ENCODE data around the gene AIRE.

The AIRE gene

DNA sequence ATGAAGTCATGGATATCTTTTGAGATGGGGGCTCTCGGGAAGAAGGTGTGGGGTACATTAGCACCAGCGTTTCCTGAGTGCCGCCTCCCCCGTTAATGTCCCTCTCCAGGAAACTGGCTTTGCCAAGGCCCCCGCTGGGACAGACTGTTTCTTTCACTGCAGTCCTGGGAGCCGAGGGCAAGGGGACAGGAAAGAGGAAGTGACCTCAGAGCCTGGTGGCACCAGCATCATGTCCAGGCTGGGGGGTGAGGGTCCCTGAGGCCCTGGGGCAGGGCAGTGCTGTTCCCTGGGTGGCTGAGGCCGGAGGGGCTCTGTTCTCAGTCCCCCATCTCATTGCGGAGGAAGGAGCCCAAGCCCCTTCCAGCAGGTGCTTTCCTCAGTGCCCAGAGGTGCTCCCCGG is 20.0 kb downstream of the AIRE start:
- DNase-seq: no peak

DNA sequence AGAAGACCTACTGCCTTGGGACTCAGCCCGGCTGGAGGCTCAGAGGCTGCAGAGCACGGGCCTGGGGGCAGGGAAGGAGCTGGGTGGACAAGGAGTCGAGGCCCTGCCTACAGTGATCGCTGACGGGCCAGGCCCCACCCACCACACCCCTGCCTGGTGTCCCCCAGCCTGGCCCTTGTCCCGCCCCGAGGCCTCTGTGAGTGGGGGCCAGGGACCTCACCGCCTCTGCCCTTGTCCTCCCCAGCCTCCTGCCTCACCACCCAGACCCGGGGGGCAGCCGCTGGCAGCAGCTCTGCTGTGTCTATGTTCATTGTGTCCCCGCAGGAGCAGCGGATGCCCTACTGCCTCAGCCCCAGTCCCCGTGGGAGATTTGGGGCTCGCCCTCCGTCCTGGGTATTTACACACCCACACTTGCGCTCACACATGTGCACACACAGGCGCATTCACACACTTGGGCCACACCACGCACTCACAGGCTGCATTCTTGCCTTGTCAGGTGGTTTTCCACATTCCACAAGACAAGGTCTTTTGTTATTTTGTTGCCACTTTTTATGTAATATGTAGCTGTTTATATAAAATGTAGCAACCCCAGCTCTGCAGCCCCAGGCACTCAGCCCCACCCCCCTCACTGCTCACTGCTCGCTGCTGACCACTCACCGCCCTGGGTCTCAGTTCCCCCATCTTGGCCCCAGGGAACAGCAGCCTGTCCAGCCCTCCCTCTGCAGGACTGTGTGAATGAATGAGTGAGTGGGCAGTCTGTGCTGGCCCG is 21.4 kb downstream of the AIRE start:
- DNase-seq: no peak

DNA sequence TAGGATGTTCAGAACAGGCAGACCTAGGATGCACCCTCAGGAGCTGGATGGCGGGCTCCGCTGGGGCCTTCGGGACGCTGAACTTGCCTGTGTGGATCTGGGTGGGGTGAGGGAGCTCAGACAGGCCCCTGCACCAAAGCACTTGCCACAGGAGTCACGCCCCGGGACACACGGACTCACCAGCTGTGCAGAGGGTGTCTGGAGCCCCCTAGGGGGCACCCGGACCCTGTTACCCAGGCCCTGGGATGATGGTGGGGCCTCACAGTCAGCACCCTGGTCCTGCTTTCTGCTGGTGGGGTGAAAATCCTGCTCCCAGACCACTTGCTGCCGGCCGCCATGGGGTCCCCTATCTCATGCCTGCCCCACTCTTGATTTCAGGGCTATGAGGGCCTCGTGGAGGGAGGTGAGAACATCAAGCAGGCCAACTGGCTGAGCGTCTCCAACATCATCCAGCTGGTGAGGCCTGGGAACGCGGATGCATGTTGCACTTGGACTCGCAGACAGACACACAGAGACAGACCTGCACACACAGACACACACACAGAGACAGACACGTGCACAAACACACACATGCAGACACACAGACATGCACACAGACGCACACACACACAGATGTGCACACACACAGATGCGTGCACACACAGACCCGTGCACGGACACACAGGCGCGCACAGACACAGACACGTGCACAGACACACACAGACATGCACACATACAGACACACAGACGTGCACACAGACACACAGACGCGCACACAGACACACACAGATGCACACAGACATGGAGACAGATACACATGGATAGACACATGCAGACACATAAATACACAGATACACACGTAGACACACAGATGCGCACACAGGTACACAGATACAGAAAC is 25.2 kb downstream of the AIRE start:
- no peak for DNase-seq

- no peak for DNase-seq
Measured at GRCh38 chr21:44312089-44312488, 26.4 kb downstream of the AIRE start.

- no peak for DNase-seq
Measured at GRCh38 chr21:44312716-44313115, 27.0 kb downstream of the AIRE start.

DNA sequence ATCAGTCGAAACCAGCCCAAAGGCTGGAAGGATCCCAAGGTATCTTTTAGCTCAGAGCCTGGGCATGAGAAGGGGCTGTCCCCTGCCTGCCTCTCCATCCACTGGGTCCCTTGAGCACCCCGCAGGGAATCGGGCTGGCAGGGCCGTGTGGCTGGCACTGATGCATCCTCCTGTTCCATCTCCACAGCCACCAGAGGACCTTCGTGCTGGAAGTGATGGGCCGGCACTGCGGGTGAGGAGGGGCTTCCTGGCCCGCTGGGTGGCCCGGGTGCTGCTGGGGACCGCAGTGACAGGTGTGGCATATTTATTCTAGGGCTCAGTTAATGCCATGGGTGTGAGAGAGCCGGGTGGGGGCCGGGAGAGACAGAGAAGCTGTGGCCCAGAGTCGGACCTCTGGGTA is 27.8 kb downstream of the AIRE start:
- no peak for DNase-seq

DNA sequence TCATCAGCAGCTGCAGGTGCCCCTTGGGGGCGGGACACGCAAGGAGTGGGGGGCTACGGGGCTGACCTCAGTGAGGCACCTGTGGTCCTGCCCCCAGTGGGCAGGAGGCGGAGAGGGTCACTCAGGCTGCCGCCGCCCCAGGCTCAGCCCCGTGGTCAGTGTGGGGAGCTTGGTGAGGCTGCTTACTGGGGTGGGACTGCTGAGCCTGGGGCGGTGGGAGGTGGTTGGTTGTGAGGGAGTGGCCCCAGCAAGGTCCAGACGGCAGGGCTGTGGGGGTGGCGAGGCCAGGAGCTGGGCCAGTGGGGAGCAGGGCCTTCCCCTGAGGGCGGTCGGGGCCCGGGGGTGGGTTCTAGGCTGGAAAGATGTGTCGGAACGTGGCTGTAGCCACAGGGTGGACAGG is 28.5 kb downstream of the AIRE start:
- DNase-seq: no peak

GRCh38 chr21:44314561-44314960 is 28.9 kb downstream of the AIRE start:
- no peak for DNase-seq

GRCh38 chr21:44315691-44316203 is 30.1 kb downstream of the AIRE start:
- no peak for DNase-seq

GRCh38 chr21:44316277-44316900 is 30.7 kb downstream of the AIRE start:
- no peak for DNase-seq

DNA sequence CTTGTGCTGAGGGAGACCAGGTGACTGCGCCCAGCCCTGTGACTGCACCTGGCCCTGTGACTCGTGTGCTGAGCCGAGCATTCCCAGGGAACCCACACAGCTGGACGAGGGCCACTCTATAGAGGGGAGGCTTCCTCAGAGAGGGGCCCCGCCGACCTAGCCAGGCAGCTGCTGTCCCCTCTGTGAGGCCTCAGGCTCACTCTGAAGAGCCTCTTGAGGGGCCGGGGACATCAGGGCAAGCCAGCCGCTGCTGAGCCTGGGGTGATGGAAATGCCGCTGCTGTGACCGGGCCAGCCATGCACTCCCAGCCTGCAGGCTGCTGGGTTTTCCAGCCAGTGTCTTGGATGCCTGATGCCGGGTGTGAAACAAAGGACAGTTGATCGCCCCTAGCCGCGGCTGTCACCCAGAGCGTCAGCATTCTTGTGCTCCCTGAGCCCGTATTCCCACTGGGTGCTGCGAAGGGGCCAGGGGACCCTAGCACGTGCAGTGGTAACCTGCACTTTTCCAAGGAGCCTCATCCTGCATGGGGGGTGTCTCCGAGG is 31.6 kb downstream of the AIRE start:
- no peak for DNase-seq

DNA sequence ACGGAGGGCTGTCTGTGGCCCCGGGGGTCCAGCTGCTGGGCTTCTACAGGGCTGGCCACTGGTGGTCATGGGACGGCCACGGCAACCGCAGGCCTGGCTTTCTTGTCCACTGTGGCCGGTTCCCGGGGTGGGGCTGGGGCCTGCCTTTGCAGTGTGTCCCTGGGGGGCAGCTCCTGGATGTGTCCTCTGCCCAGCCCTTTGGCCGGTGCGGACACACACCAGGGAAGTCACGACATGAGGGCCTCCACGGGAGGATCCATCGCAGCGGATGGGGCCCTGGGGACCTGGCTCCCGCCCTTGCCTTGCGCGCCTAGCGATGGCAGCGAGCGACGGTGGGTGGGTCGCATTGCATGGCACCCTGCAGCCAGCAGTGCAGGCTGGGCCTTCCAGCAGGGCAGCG is 32.2 kb downstream of the AIRE start:
- DNase-seq: no peak

DNA sequence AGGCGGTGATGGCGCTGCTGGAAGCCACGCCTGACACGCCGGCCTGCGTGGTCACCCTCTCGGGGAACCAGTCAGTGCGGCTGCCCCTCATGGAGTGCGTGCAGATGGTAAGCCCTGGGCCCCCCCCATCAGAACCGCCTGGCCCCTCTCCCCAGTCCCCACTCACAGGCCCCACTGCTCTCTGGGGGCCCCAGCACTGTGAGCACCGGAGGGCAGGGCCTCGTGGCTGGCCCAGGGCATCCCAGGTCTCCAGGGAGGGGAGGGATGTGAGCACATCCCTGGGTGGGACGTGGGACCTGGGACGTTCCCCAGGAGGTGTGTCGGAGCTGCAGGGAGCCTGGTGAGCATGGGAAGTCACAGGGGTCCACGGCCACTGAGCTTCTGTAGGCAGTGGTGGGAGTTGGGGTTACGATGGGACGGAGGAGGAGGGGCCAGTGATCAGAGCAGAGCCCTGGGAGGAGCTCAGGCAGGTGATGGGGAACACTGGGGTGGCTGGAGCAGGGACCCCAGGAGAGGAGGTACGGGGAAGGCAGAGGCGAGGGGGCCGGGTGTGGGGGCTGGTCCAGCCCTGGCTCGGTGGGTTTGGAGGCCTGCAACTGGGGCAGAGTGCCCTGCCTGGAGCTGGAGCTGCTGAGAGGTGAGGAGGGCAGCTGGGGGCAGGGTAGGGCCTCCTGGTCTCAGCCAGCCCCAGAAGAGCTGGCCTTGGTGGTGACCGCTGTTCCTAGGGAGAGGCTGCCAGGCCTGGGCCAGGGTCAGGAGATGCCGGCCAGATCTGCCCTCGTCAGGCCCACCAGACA is 33.0 kb downstream of the AIRE start:
- DNase-seq: no peak

GRCh38 chr21:44319407-44320065 is 33.9 kb downstream of the AIRE start:
- DNase-seq: no peak

GRCh38 chr21:44320847-44321246 is 35.2 kb downstream of the AIRE start:
- DNase-seq: no peak

- DNase-seq: no peak
Measured at GRCh38 chr21:44321846-44322450, 36.3 kb downstream of the AIRE start.

GRCh38 chr21:44322621-44323325 is 37.1 kb downstream of the AIRE start:
- DNase-seq: no peak

- DNase-seq: no peak
Measured at GRCh38 chr21:44323591-44323990, 37.9 kb downstream of the AIRE start.

DNA sequence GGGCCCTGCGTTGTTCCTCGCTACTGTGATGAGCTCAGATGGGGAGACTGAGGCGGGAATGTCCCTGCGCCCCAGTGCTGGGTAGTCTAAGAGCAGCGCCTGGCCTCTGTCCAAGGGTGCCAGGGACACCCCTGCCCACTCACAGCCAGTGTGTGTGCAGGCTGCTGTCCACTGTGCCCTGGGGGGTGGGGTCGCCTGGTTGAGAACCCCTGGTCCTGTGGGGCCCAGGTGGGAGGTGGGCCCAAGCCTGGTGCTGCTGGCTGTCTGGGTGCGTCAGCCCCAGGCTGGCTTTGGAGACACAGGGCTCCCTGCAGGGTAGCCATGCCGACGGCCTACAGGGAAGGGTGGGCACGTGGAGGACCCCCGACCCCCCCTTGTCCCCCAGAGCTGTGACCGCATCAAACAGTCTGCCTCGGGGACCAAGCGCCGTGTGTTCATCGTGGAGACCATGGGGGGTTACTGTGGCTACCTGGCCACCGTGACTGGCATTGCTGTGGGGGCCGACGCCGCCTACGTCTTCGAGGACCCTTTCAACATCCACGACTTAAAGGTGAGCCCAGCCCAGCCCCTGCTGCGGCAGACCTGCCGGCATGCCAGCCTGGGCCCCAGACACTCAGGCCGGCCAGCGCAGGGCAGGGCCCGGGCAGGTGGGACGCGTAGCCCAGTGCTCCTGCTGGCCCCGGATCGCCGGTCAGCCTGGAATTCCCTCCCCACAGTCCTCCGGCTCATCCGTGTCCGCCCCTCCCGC is 38.6 kb downstream of the AIRE start:
- no peak for DNase-seq

- no peak for DNase-seq
Measured at GRCh38 chr21:44324854-44325107, 39.1 kb downstream of the AIRE start.

Measured in activated CD4-positive, alpha-beta T cell treated with anti-CD3 and anti-CD28 coated beads, Interleukin-2, amount 50 U/mL, for 48 hours (primary cell).